22Rv1 (cell line): ENCODE results near the gene MOSPD2.

Experiments
- CTCF ChIP-seq: fragments of 450-650 bp; IDR thresholded peaks from 2 replicates; pipeline ENCODE4 v1.5.1; 2017; ENCODE audit warnings: mild to moderate bottlenecking
- ZFX ChIP-seq: fragments of 450-650 bp; IDR thresholded peaks from 2 replicates; pipeline ENCODE4 v1.6.1; 2017; ENCODE audit warnings: antibody characterized with exemption, borderline replicate concordance

DNA sequence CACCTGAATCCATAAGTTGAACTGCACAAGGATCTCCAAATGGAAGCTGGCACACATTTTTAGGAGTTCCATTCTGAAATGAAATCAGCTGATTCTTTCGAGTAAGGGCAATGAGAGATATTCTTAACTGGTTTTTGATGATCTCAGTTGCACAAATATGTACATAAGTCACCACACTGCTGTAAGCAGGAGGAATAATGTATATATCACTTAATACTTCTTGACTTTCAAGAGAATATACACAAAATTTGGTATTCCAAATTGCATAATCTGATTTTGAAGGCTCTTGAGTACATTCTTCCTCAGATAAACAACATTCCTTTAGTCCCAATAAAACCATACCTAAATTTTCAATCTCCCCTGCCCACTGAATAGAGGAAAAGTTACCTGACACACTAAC lies 8.6 kb upstream of the MOSPD2 start:
- no peak for TF ChIP-seq CTCF
- TF ChIP-seq ZFX = no peak
